Endothelial cell of umbilical vein (primary cell): ENCODE measurements around the gene ZNF334.

ENCODE experiments used
- EZH2 ChIP-seq: IDR thresholded peaks from 2 replicates; pipeline ENCODE4 v1.6.1; 2012; ENCODE audit warnings: borderline replicate concordance, low read depth, mild to moderate bottlenecking, moderate library complexity, low read length, inconsistent platforms; ENCODE audit not compliant: severe bottlenecking
- POLR2A ChIP-seq: IDR thresholded peaks from 2 replicates; pipeline ENCODE4 v1.6.1; 2012; ENCODE audit warnings: low read depth, mild to moderate bottlenecking, control low read depth, low read length
- POLR2AphosphoS5 ChIP-seq: IDR thresholded peaks from 2 replicates; pipeline ENCODE4 v1.6.1; 2012; ENCODE audit warnings: low read depth, mild to moderate bottlenecking, control low read depth, low read length, moderate library complexity; ENCODE audit not compliant: insufficient read depth
- TF ChIP-seq, protein P1 (sequence below), 2 donors: IDR thresholded peaks; 1 replicate in 1 of 2; 2 replicates in 1 of 2; pipeline ENCODE4 v1.5.1; 2011; ENCODE audit warnings: low read length in 2 of 2, mild to moderate bottlenecking in 2 of 2, moderate library complexity in 2 of 2, control low read depth in 1 of 2, inconsistent platforms in 1 of 2, low read depth in 1 of 2; ENCODE audit not compliant: insufficient read depth in 1 of 2; ENCODE audit errors: extremely low read depth in 1 of 2

DNA sequence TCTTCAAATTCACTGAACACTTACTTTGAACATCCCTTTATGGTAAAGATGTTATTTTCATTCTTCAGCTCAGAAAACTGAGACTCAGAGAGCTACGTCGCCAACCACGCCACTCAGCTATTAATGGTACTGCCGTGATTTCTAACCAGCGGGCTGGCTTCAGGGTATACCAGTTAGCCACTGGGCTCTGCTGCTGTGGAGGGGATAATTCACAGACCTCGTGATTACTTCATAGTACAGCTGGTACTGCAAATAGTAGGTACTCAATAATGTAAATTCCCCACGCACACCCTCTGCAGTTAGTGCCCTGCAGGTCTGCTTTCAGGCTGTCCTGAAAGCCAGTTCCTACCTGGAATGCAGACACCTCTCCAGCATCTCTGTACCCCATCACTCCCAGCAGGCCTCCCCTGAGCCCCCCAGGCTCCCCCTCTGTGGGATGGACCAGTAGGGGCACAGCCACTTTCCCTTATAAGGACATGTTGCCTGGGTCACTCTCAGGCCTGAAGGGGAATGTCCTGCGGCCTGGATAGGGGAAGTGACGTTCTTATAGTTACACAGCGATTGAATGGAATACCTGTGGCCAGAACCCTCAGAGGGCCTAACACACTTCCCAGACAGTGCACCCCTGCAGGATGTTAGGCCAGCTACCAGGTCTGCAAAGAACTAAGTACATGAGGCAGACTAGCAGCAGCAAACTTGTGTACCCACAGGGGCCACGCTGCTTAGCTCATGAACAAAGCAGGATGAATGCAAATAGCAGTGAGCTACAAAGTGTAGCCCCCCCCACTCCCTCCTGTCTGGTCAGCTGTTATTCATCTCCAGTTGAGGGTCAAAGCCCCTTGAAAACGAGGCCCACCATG lies 38.4 kb upstream of the ZNF334 start:
- TF ChIP-seq, protein P1, sequence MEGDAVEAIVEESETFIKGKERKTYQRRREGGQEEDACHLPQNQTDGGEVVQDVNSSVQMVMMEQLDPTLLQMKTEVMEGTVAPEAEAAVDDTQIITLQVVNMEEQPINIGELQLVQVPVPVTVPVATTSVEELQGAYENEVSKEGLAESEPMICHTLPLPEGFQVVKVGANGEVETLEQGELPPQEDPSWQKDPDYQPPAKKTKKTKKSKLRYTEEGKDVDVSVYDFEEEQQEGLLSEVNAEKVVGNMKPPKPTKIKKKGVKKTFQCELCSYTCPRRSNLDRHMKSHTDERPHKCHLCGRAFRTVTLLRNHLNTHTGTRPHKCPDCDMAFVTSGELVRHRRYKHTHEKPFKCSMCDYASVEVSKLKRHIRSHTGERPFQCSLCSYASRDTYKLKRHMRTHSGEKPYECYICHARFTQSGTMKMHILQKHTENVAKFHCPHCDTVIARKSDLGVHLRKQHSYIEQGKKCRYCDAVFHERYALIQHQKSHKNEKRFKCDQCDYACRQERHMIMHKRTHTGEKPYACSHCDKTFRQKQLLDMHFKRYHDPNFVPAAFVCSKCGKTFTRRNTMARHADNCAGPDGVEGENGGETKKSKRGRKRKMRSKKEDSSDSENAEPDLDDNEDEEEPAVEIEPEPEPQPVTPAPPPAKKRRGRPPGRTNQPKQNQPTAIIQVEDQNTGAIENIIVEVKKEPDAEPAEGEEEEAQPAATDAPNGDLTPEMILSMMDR (IDR thresholded peaks at IDR 0.05; ENCODE audit: extremely low read depth in 1 of 2, insufficient read depth in 1 of 2, low read depth in 1 of 2, low read length in 2 of 2), result no peak
- TF ChIP-seq EZH2 (no peak), POLR2AphosphoS5 (no peak), POLR2A (no peak)
